Measurements from ENCODE around the gene ZNF462. TPM values are rescaled to one million over a fixed set of nuclear protein-coding genes. Genes with fewer than 3 reads are reported as not detected.

Gene ZNF462
- total and polyA plus RNA-seq, 2 experiments from 2014 or later: 40.0 to 101 TPM

- H2AFZ ChIP-seq: no peak overlapping the region
- H3K27ac ChIP-seq (ENCODE audit: low read depth): no peak overlapping the region
- peaks cover 4% of the 10 kb centered on the region for H3K27me3 Mint-ChIP-seq (ENCODE audit: insufficient read depth, low read depth, poor library complexity)
- no peak for DNase-seq (ENCODE audit: low spot score)
- H3K4me3 Mint-ChIP-seq: no peak overlapping the region
- no peaks in the 10 kb centered on the region for H3K27me3 ChIP-seq (ENCODE audit: insufficient read depth)
- TF ChIP-seq CREB1 (CRISPR knock-in tag; IDR thresholded peaks at IDR 0.05; ENCODE audit: low read depth) (no peak), ZNF331 (CRISPR knock-in tag; IDR thresholded peaks at IDR 0.05; ENCODE audit: low read depth) (no peak), JUNB (IDR thresholded peaks at IDR 0.05; ENCODE audit: unreplicated experiment) (no peak), NANOG (IDR thresholded peaks at IDR 0.05; ENCODE audit: borderline replicate concordance) (no peak)
- TF ChIP-seq, protein P1, sequence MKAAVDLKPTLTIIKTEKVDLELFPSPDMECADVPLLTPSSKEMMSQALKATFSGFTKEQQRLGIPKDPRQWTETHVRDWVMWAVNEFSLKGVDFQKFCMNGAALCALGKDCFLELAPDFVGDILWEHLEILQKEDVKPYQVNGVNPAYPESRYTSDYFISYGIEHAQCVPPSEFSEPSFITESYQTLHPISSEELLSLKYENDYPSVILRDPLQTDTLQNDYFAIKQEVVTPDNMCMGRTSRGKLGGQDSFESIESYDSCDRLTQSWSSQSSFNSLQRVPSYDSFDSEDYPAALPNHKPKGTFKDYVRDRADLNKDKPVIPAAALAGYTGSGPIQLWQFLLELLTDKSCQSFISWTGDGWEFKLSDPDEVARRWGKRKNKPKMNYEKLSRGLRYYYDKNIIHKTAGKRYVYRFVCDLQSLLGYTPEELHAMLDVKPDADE (IDR thresholded peaks at IDR 0.05): no peak
- H3K4me1 ChIP-seq (ENCODE audit: insufficient read depth): no peaks in the 10 kb centered on the region
- H3K4me3 ChIP-seq: no peak overlapping the region
- H3K4me1 Mint-ChIP-seq: no peaks in the 10 kb centered on the region
- no peak overlapping the region for H3K4me2 ChIP-seq
- H3K9me2 ChIP-seq (ENCODE audit: insufficient read depth): no peaks in the 10 kb centered on the region
- peaks cover 5% of the 10 kb centered on the region; the same call in 1 of the 2 replicates for H4K20me1 ChIP-seq (replicated peaks; ENCODE audit: insufficient read depth)
- H3K36me3 ChIP-seq (ENCODE audit: insufficient read depth): peaks cover 50% of the 10 kb centered on the region; the same call in 1 of the 2 replicates
- H3K36me3 Mint-ChIP-seq (ENCODE audit: low read depth): peaks cover 81% of the 10 kb centered on the region
- no peak for ATAC-seq
- H3K79me2 ChIP-seq (replicated peaks; ENCODE audit: insufficient read depth): peaks cover 53% of the 10 kb centered on the region
- no peaks in the 10 kb centered on the region for H3F3A ChIP-seq (replicated peaks; ENCODE audit: low read depth)
- H3K27ac Mint-ChIP-seq: peak overlapping the region; percentile 55
- no peaks in the 10 kb centered on the region for H3K9me3 Mint-ChIP-seq
Measured at GRCh38 chr9:106941916-106942315, 79.0 kb downstream of the ZNF462 start.

GRCh38 chr9:106945727-106946660 lies 83.0 kb downstream of the ZNF462 start:
- Mint-ChIP-seq H3K9me3 (no peaks in the 10 kb centered on the region), H3K4me1 (peaks cover 12% of the 10 kb centered on the region), H3K36me3 (ENCODE audit: low read depth) (peaks cover 69% of the 10 kb centered on the region), H3K27ac (no peak overlapping the region), H3K4me3 (no peak overlapping the region), H3K27me3 (ENCODE audit: insufficient read depth, low read depth, poor library complexity) (peaks cover 3% of the 10 kb centered on the region)
- Histone ChIP-seq H3K27me3 (ENCODE audit: insufficient read depth) (no peaks in the 10 kb centered on the region), H4K20me1 (replicated peaks; ENCODE audit: insufficient read depth) (no peaks in the 10 kb centered on the region; the same call in 1 of the 2 replicates), H3K36me3 (ENCODE audit: insufficient read depth) (peaks cover 46% of the 10 kb centered on the region), H3K9me2 (ENCODE audit: insufficient read depth) (no peaks in the 10 kb centered on the region), H3F3A (replicated peaks; ENCODE audit: low read depth) (no peaks in the 10 kb centered on the region), H3K4me1 (ENCODE audit: insufficient read depth) (peaks cover 6% of the 10 kb centered on the region; the same call in 1 of the 2 replicates), H3K4me3 (no peak overlapping the region), H2AFZ (no peak overlapping the region), H3K4me2 (no peak overlapping the region), H3K79me2 (replicated peaks; ENCODE audit: insufficient read depth) (peaks cover 51% of the 10 kb centered on the region), H3K27ac (ENCODE audit: low read depth) (no peak overlapping the region)
- no peak for ATAC-seq
- DNase-seq (ENCODE audit: low spot score): no peak
- TF ChIP-seq JUNB (IDR thresholded peaks at IDR 0.05; ENCODE audit: unreplicated experiment) (no peak), NANOG (IDR thresholded peaks at IDR 0.05; ENCODE audit: borderline replicate concordance) (no peak), CREB1 (CRISPR knock-in tag; IDR thresholded peaks at IDR 0.05; ENCODE audit: low read depth) (no peak), EZH2 (IDR thresholded peaks at IDR 0.05; ENCODE audit: low read depth, unreplicated experiment) (no peak), EZH2phosphoT487 (IDR thresholded peaks at IDR 0.05; ENCODE audit: unreplicated experiment) (no peak), POLR2AphosphoS5 (IDR thresholded peaks at IDR 0.05; ENCODE audit: low read depth) (no peak), STAT1 (IDR thresholded peaks at IDR 0.05; ENCODE audit: unreplicated experiment) (no peak)
- TF ChIP-seq, protein P1 (IDR thresholded peaks at IDR 0.05): no peak
- TF ChIP-seq, protein P2, sequence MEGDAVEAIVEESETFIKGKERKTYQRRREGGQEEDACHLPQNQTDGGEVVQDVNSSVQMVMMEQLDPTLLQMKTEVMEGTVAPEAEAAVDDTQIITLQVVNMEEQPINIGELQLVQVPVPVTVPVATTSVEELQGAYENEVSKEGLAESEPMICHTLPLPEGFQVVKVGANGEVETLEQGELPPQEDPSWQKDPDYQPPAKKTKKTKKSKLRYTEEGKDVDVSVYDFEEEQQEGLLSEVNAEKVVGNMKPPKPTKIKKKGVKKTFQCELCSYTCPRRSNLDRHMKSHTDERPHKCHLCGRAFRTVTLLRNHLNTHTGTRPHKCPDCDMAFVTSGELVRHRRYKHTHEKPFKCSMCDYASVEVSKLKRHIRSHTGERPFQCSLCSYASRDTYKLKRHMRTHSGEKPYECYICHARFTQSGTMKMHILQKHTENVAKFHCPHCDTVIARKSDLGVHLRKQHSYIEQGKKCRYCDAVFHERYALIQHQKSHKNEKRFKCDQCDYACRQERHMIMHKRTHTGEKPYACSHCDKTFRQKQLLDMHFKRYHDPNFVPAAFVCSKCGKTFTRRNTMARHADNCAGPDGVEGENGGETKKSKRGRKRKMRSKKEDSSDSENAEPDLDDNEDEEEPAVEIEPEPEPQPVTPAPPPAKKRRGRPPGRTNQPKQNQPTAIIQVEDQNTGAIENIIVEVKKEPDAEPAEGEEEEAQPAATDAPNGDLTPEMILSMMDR (conservative IDR thresholded peaks at IDR 0.05; ENCODE audit: low read depth in 2 of 2): no peak
